HepG2 (cell line): Measurements from ENCODE around the gene CCL19. TPM values are rescaled to one million over a fixed set of nuclear protein-coding genes. Genes with fewer than 3 reads are reported as not detected.

ENCODE experiments used
- ATAC-seq: fragments of 200-7000 bp; cut with Tn5 transposase; 3 replicates; pipeline ENCODE4 v1.9.1; 2020; ENCODE audit warnings: mild to moderate bottlenecking, moderate library complexity
- BruUV-seq: library from RNA; stranded (reverse); fragments of 400-500 nt; replicated peaks from 2 replicates; lab custom pipeline; 2021; lab: Mats Ljungman, UMichigan
- CTCF ChIA-PET: fragments of 300-600 bp; formaldehyde crosslinking; extraction: SDS; loops from one replicate; lab custom pipeline; 2021; ENCODE audit warnings: low total read pairs, inconsistent platforms, low intra/inter-chr PET ratio; lab: Yijun Ruan, JAX
- POLR2A ChIA-PET: fragments of 350-600 bp; sonication (Branson Sonifier 250); formaldehyde crosslinking; loops from one replicate; lab custom pipeline; 2020; ENCODE audit warnings: antibody characterized with exemption, inconsistent platforms; lab: Yijun Ruan, JAX
- DNase-seq: peaks from one replicate; pipeline ENCODE4 v3.0.0-alpha.2; 2015; ENCODE audit warnings: low spot score
- FAIRE-seq: peaks from 3 replicates; lab custom pipeline; 2011; peaks lifted over from hg19 to GRCh38; lab: Jason Lieb, UNC
- H2AFZ ChIP-seq: one replicate; pipeline ENCODE4 v1.6.1; 2011; ENCODE audit warnings: low read length, inconsistent platforms
- H3K27ac ChIP-seq: fragments of 300-600 bp; 3 replicates; pipeline ENCODE4 v1.8.0; 2011; ENCODE audit warnings: mixed run types, mild to moderate bottlenecking, mixed read lengths, low read length, inconsistent platforms; ENCODE audit not compliant: insufficient read depth; ENCODE audit errors: extremely low read length
- H3K27me3 ChIP-seq, 2 experiments: fragments of 200-600 bp in 1 of 2; 2 replicates in 1 of 2; 3 replicates in 1 of 2; pipeline versions ENCODE4 v1.6.0 to v1.8.0; 2011; ENCODE audit warnings: low read length in 2 of 2, mild to moderate bottlenecking in 2 of 2, moderate library complexity in 2 of 2, inconsistent platforms in 1 of 2; ENCODE audit not compliant: insufficient read depth in 2 of 2, control insufficient read depth in 1 of 2
- H3K36me3 ChIP-seq, 2 experiments: fragments of 200-600 bp in 1 of 2; replicated peaks in 1 of 2; 2 replicates in 1 of 2; 3 replicates in 1 of 2; pipeline versions ENCODE4 v1.5.1 to v1.8.0; 2011; ENCODE audit warnings: low read length in 2 of 2, inconsistent platforms in 1 of 2; ENCODE audit not compliant: insufficient read depth in 2 of 2, control insufficient read depth in 1 of 2
- H3K4me1 ChIP-seq: 2 replicates; pipeline ENCODE4 v1.5.1; 2012; ENCODE audit warnings: low read length, inconsistent platforms; ENCODE audit not compliant: insufficient read depth
- H3K4me2 ChIP-seq: 2 replicates; pipeline ENCODE4 v1.6.0; 2011; ENCODE audit warnings: low read depth, low read length, inconsistent platforms
- H3K4me3 ChIP-seq, 3 experiments: fragments of 200-600 bp in 1 of 3; sonication (generic), shearing (Covaris generic) in 1 of 3; replicated peaks in 1 of 3; 2 replicates each; pipeline ENCODE4 v1.5.1; 2011 to 2016; ENCODE audit warnings: low read length in 3 of 3, inconsistent platforms in 2 of 3, low read depth in 2 of 3, mild to moderate bottlenecking in 2 of 3, control low read depth in 1 of 3, mixed read lengths in 1 of 3; ENCODE audit not compliant: insufficient read depth in 1 of 3
- H3K79me2 ChIP-seq: one replicate; pipeline ENCODE4 v1.6.1; 2011; ENCODE audit warnings: low read length, inconsistent platforms; ENCODE audit not compliant: insufficient read depth
- H3K9ac ChIP-seq: 2 replicates; pipeline ENCODE4 v1.6.0; 2011; ENCODE audit warnings: mild to moderate bottlenecking, low read depth, low read length, inconsistent platforms; ENCODE audit not compliant: insufficient read depth
- H3K9me3 ChIP-seq: 2 replicates; pipeline ENCODE4 v1.5.1; 2012; ENCODE audit warnings: mild to moderate bottlenecking, low read length
- H4K20me1 ChIP-seq: 2 replicates; pipeline ENCODE4 v1.6.0; 2011; ENCODE audit warnings: inconsistent platforms, mild to moderate bottlenecking, low read length, moderate library complexity; ENCODE audit not compliant: insufficient read depth
- BCL6 ChIP-seq: IDR thresholded peaks from 2 replicates; pipeline ENCODE4 v1.6.1; 2016; ENCODE audit warnings: missing genetic modification reagents, missing compliant biosample characterization
- CEBPG ChIP-seq: IDR thresholded peaks from 2 replicates; pipeline ENCODE4 v1.6.1; 2016
- CREB1 ChIP-seq, 2 experiments: fragments of 450-650 bp in 1 of 2; IDR thresholded peaks; 2 replicates each; pipeline ENCODE4 v1.6.1; 2016 to 2017; ENCODE audit warnings: control low read depth in 1 of 2, mild to moderate bottlenecking in 1 of 2, missing compliant biosample characterization in 1 of 2, missing genetic modification characterization in 1 of 2
- ETV5 ChIP-seq: IDR thresholded peaks from 2 replicates; pipeline ENCODE4 v1.6.1; 2018; ENCODE audit warnings: missing biosample characterization, missing genetic modification reagents, inconsistent platforms, borderline replicate concordance
- FUBP1 ChIP-seq: sonication (generic); formaldehyde crosslinking; IDR thresholded peaks from 2 replicates; pipeline ENCODE4 v1.5.1; 2020; ENCODE audit warnings: missing genetic modification reagents, mild to moderate bottlenecking, borderline replicate concordance
- HNRNPK ChIP-seq: fragments of 200-400 bp; formaldehyde crosslinking; IDR thresholded peaks from 2 replicates; pipeline ENCODE4 v1.6.1; 2018; ENCODE audit warnings: low read length, low read depth, moderate library complexity, mild to moderate bottlenecking; ENCODE audit not compliant: poor library complexity, severe bottlenecking
- PCBP1 ChIP-seq: fragments of 200-400 bp; formaldehyde crosslinking; IDR thresholded peaks from 2 replicates; pipeline ENCODE4 v1.6.1; 2017; ENCODE audit warnings: mild to moderate bottlenecking, low read depth, low read length, borderline replicate concordance
- RBFOX2 ChIP-seq: fragments of 200-400 bp; formaldehyde crosslinking; IDR thresholded peaks from 2 replicates; pipeline ENCODE4 v1.6.1; 2017; ENCODE audit warnings: low read depth, mild to moderate bottlenecking, low read length
- SNAPC2 ChIP-seq: sonication (generic); formaldehyde crosslinking; IDR thresholded peaks from 2 replicates; pipeline ENCODE4 v1.8.1; 2022; ENCODE audit warnings: mild to moderate bottlenecking, missing genetic modification reagents
- SOX6 ChIP-seq, 2 experiments: fragments of 450-650 bp in 1 of 2; sonication (generic) in 1 of 2; formaldehyde crosslinking in 1 of 2; IDR thresholded peaks; 2 replicates each; pipeline versions ENCODE4 v1.4.0 to v1.6.1; 2017 to 2020; ENCODE audit warnings: antibody characterized with exemption in 1 of 2, mild to moderate bottlenecking in 1 of 2, missing genetic modification reagents in 1 of 2
- THAP11 ChIP-seq: IDR thresholded peaks from 2 replicates; pipeline ENCODE4 v1.6.1; 2016; ENCODE audit warnings: missing biosample characterization, missing genetic modification reagents
- ZBTB21 ChIP-seq: sonication (generic); formaldehyde crosslinking; IDR thresholded peaks from 2 replicates; pipeline ENCODE4 v1.4.0; 2020; ENCODE audit warnings: missing genetic modification reagents
- ZNF235 ChIP-seq: sonication (generic); formaldehyde crosslinking; IDR thresholded peaks from 2 replicates; pipeline ENCODE4 v1.8.1; 2023; ENCODE audit warnings: mild to moderate bottlenecking, missing genetic modification reagents, borderline replicate concordance
- ZNF512B ChIP-seq: sonication (generic); formaldehyde crosslinking; IDR thresholded peaks from 2 replicates; pipeline ENCODE4 v1.5.1; 2020; ENCODE audit warnings: missing genetic modification reagents, mild to moderate bottlenecking, borderline replicate concordance
- WGBS: methylation state at CpG from one replicate; pipeline ENCODE4 v1.1.6; 2017; ENCODE audit warnings: low lambda C conversion rate; 5-methylcytosine and 5-hydroxymethylcytosine counted together
- in situ Hi-C: cut with HindIII; loops from 2 replicates; pipeline ENCODE4 v1.10.0; 2017; ENCODE audit warnings: low pct_unique_long_range_greater_than_20kb; ENCODE audit not compliant: extremely low pct_ligation_motif_present
- intact Hi-C: fragments of 100-400 bp; cut with micrococcal nuclease; formaldehyde crosslinking; loops from one replicate; pipeline ENCODE4 v1.10.0; 2022; ENCODE audit not compliant: unreplicated experiment
- polyA plus RNA-seq, 8 experiments: library from polyadenylated mRNA; depleted of rRNA in 3 of 8; stranded (reverse) in 7 of 8; unstranded in 1 of 8; fragments of >200 nt; fragmentation: Illumina TruSeq in 4 of 8; extraction: Trizol in 4 of 8; gene quantifications; 2 replicates each; pipeline versions ENCODE4 v1.2.1 to v1.2.3, GENCODE V29; 2011 to 2016; ENCODE audit warnings: low read depth in 4 of 8, missing spikeins in 1 of 8, mixed read lengths in 1 of 8; ENCODE audit not compliant: insufficient read depth in 1 of 8
- total RNA-seq, 5 experiments: library from RNA; depleted of rRNA; stranded (reverse); fragments of >200 nt; fragmentation: Illumina TruSeq; extraction: Trizol; gene quantifications; 2 replicates each; pipeline ENCODE4 v1.2.3, GENCODE V29; 2016; ENCODE audit warnings: low read depth in 1 of 5
- TF ChIP-seq, protein P1 (sequence below): sonication (generic); formaldehyde crosslinking; IDR thresholded peaks from 2 replicates; pipeline ENCODE4 v1.4.0; 2020; ENCODE audit warnings: missing genetic modification reagents

The CCL19 gene
- total and polyA plus RNA-seq, 2 of the 13 experiments (the other 11 are each of a cell fraction or from before 2014, with no cell fraction given), result not detected

- no peaks in the 10 kb centered on the region for H4K20me1 ChIP-seq
- no peak overlapping the region for H2AFZ ChIP-seq
- intact Hi-C loops, result no loop called here
- WGBS, result 8% methylated on average over 47 of the region's 55 CpGs
- H3K9ac ChIP-seq, result peak overlapping the region; percentile 74
- peak; percentile 56 for DNase-seq
- ChIA-PET POLR2A (interaction anchor here (0.6 to 4.9 kb wide), 11 partner anchors 9 to 53 kb away, joined by 3 to 40 read pairs (median 5); partner anchors contain the start of genes ARID3C, DCTN3, GALT and IL11RA), CTCF (interaction anchor here (2.0 to 3.3 kb wide), 3 partner anchors 19 to 53 kb away, joined by 6 to 22 read pairs (median 12); partner anchors contain the start of genes GALT and RPP25L)
- BruUV-seq, result TSS peak; percentile 81
- H3K27me3 ChIP-seq, result no peaks in the 10 kb centered on the region
- peak overlapping the region; percentile 66 to 79 (median 66) for H3K4me3 ChIP-seq
- peak overlapping the region; percentile 89 for H3K4me2 ChIP-seq
- no peaks in the 10 kb centered on the region for H3K79me2 ChIP-seq
- peaks cover 24% of the 10 kb centered on the region for H3K4me1 ChIP-seq
- H3K36me3 ChIP-seq, result no peaks in the 10 kb centered on the region
- no peak for FAIRE-seq
- peak; percentile 79 for ATAC-seq
- no peaks in the 10 kb centered on the region for H3K9me3 ChIP-seq
- in situ Hi-C loops, result no loop called here
- H3K27ac ChIP-seq, result peak overlapping the region; percentile 71
- TF ChIP-seq THAP11 (peak; percentile 42), PCBP1 (0 out of 2 replicates have a peak, but pooled peaks have one; percentile 34), ZNF512B (CRISPR knock-in tag) (no peak), FUBP1 (no peak), RBFOX2 (0 out of 2 replicates have a peak, but pooled peaks have one; percentile 10), HNRNPK (peak; percentile 12), CREB1 (IDR thresholded peaks at IDR 0.05) (peak; percentile 92), CREB1 (CRISPR knock-in tag; IDR thresholded peaks at IDR 0.05) (peak; percentile 77), CEBPG (CRISPR knock-in tag) (0 out of 2 replicates have a peak, but pooled peaks have one; percentile 34), ZBTB21 (peak; percentile 96), ETV5 (CRISPR knock-in tag) (peak; percentile 51; the same call in 1 of the 2 replicates), ZNF235 (CRISPR knock-in tag) (no peak), SOX6 (IDR thresholded peaks at IDR 0.05) (no peak), SOX6 (CRISPR knock-in tag; IDR thresholded peaks at IDR 0.05) (peak; percentile 5; the same call in 1 of the 2 replicates), BCL6 (CRISPR knock-in tag) (peak; percentile 19; the same call in 1 of the 2 replicates), SNAPC2 (no peak)
- TF ChIP-seq, protein P1, sequence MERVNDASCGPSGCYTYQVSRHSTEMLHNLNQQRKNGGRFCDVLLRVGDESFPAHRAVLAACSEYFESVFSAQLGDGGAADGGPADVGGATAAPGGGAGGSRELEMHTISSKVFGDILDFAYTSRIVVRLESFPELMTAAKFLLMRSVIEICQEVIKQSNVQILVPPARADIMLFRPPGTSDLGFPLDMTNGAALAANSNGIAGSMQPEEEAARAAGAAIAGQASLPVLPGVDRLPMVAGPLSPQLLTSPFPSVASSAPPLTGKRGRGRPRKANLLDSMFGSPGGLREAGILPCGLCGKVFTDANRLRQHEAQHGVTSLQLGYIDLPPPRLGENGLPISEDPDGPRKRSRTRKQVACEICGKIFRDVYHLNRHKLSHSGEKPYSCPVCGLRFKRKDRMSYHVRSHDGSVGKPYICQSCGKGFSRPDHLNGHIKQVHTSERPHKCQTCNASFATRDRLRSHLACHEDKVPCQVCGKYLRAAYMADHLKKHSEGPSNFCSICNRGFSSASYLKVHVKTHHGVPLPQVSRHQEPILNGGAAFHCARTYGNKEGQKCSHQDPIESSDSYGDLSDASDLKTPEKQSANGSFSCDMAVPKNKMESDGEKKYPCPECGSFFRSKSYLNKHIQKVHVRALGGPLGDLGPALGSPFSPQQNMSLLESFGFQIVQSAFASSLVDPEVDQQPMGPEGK (CRISPR knock-in tag), result 0 out of 2 replicates have a peak, but pooled peaks have one; percentile 41
Observed at GRCh38 chr9:34665381-34666250, 25.5 kb downstream of the CCL19 start.
